AG04449 (cell line): ENCODE results near the gene LRMDA.
"Not testable (repeated sequence)": the region's sequence is repeated elsewhere in the genome, so short reads cannot be mapped to it uniquely, and the experiment has no call there.

Source experiments
- CTCF ChIA-PET: fragments of 350-600 bp; formaldehyde crosslinking; extraction: SDS; loops from one replicate; lab custom pipeline; 2021; ENCODE audit warnings: antibody characterized with exemption; lab: Yijun Ruan, JAX
- POLR2A ChIA-PET: fragments of 400-600, 350-600 bp; formaldehyde crosslinking; extraction: SDS; loops from one replicate; lab custom pipeline; 2020; ENCODE audit warnings: antibody characterized with exemption, inconsistent platforms; lab: Yijun Ruan, JAX
- DNase-seq: peaks from one replicate; pipeline ENCODE4 v3.0.0-alpha.2; 2010; ENCODE audit warnings: low read depth, low spot score
- H3K4me3 ChIP-seq: 2 replicates; pipeline ENCODE4 v1.5.1; 2011; ENCODE audit warnings: low read depth, mild to moderate bottlenecking, control low read depth, low read length
- CTCF ChIP-seq: IDR thresholded peaks from one replicate; pipeline ENCODE4 v1.5.1; 2011; ENCODE audit warnings: mild to moderate bottlenecking, moderate library complexity, low read length, control low read depth, inconsistent platforms; ENCODE audit not compliant: insufficient read depth; ENCODE audit errors: missing control alignments

LRMDA gene

GRCh38 chr10:76052682-76053503, 621.5 kb downstream of the LRMDA start:
- no peak overlapping the region for H3K4me3 ChIP-seq
- CTCF ChIA-PET: interaction anchor here (2.0 kb wide), 1 partner anchor 16 kb away, joined by 6 read pairs; no protein-coding TSS in a partner anchor
- POLR2A ChIA-PET: no interaction called here
- no peak for TF ChIP-seq CTCF
- DNase-seq: no peak

GRCh38 chr10:76055466-76055865, 624.0 kb downstream of the LRMDA start:
- H3K4me3 ChIP-seq: no peak overlapping the region
- ChIA-PET POLR2A (no interaction called here), CTCF (interaction anchor here (1.2 kb wide), 1 partner anchor 19 kb away, joined by 3 read pairs; no protein-coding TSS in a partner anchor)
- TF ChIP-seq CTCF: no peak
- DNase-seq: no peak

GRCh38 chr10:76055963-76056362, 624.5 kb downstream of the LRMDA start:
- no peak overlapping the region for H3K4me3 ChIP-seq
- no peak for DNase-seq
- POLR2A ChIA-PET: no interaction called here

GRCh38 chr10:76060993-76061392, 629.6 kb downstream of the LRMDA start:
- CTCF ChIA-PET: interaction anchor here (7.1 kb wide), 1 partner anchor 24 kb away, joined by 34 read pairs; no protein-coding TSS in a partner anchor
- DNase-seq, POLR2A ChIA-PET: not testable (repeated sequence)

More at GRCh38 chr10:76055963-76056362, 624.5 kb downstream of the LRMDA start:
- no peak for TF ChIP-seq CTCF
- CTCF ChIA-PET: interaction anchor here (1.2 kb wide), 1 partner anchor 19 kb away, joined by 3 read pairs; no protein-coding TSS in a partner anchor

GRCh38 chr10:76066457-76066856, 635.0 kb downstream of the LRMDA start:
- ChIA-PET POLR2A (interaction anchor here (0.7 kb wide), 1 partner anchor 26 kb away, joined by 3 read pairs; no protein-coding TSS in a partner anchor), CTCF (interaction anchor here (1.0 kb wide), 1 partner anchor 30 kb away, joined by 3 read pairs; no protein-coding TSS in a partner anchor)
- TF ChIP-seq CTCF: no peak
- H3K4me3 ChIP-seq: no peak overlapping the region
- DNase-seq: no peak

More at GRCh38 chr10:76060993-76061392, 629.6 kb downstream of the LRMDA start:
- not testable (repeated sequence) for H3K4me3 ChIP-seq

- H3K4me3 ChIP-seq: no peak overlapping the region
- POLR2A ChIA-PET: no interaction called here
- no peak for DNase-seq
- no peak for TF ChIP-seq CTCF
- CTCF ChIA-PET: interaction anchor here (1.0 to 1.2 kb wide), 2 partner anchors 31 kb away, joined by 3 to 5 read pairs; no protein-coding TSS in a partner anchor
Observed at GRCh38 chr10:76067447-76067846, 636.0 kb downstream of the LRMDA start.
